ENCODE data around the gene TTLL12.

TTLL12 gene

GRCh38 chr22:43128116-43128515 is 58.8 kb downstream of the TTLL12 start:
- DNase-seq (ENCODE audit: low read depth, low spot score), result no peak

- no peak for DNase-seq (ENCODE audit: low read depth, low spot score)
Observed at GRCh38 chr22:43127166-43127908, 59.6 kb downstream of the TTLL12 start.

DNA sequence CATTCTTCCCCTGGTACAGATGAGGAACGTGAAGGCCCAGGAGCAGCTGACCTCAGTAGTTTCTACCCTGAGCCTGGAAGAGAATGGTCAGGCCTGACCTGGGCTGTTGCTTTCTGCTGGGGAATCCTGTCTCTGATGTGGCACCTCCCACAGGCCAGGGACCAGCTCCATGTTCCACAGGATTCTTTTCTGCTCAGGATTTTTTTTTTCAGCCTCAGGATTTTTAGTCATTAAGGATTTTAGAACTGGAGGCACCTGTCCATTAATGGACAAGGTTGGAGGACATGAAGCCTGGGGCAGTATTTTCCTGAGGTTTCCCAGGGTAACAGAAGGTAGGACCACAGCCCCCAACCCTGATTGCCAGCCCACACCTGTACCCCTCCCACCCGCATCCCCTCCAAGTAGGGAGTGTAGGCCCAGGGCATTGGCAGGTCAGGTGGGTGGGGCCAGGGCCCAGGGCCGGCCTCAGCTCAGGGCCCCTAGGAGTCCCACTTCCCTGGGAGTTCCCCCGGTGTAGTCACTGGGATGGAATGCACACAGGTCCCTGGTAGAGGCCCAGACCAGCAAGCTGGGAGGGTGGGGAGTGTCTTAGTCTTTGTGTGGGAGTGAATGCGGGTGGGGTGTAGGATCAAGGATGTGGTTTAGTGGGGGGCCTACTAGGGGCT is 60.3 kb downstream of the TTLL12 start:
- DNase-seq (ENCODE audit: low read depth, low spot score), result no peak

- DNase-seq (ENCODE audit: low read depth, low spot score), result no peak
Observed at GRCh38 chr22:43118953-43119458, 67.9 kb downstream of the TTLL12 start.

- DNase-seq (ENCODE audit: low read depth, low spot score), result no peak
Observed at GRCh38 chr22:43118024-43118849, 68.7 kb downstream of the TTLL12 start.

- DNase-seq (ENCODE audit: low read depth, low spot score), result no peak
Observed at GRCh38 chr22:43116932-43117331, 70.0 kb downstream of the TTLL12 start.
